ENCODE data around the gene SP8. TPM values are rescaled to one million over a fixed set of nuclear protein-coding genes. Genes with fewer than 3 reads are reported as not detected.

The SP8 gene
- total RNA-seq, 1 donor from 2014 or later = not detected

DNA sequence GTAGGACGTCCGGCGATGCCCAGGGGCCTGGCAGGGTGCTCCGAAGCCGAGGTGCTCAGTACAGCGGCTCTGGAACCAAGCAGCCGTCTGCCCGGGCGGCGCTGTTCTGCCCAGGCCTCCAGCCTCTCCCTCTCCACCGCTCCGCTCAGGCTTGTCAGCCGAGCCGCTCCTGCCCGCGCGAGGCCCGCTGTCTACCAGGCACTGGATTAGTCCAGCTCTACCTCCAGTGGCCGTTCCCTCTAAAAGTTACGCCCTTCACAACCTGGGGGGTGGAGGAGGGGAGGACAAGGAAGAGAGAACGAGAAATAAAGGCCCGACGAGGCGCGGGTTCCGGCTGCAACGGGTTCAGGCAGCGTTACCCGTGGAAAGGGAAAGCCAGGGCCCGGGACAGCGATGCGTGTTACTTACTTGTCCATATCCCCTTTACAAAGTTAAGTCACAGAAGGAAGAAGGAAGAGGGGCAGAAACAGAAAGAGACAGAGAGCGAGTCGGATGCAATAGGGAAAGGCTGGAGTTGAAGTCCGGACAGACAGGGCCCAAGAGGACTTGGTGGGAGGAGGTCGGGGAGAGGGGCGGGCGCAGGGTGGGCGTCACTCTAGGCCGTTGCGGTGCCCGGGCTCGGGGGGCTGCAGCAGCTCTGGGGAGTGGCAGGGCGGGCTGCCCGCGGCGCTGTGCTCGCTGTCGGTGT is 2.8 kb downstream of the SP8 start:
- Histone ChIP-seq H3K27me3 (peaks cover 95% of the 10 kb centered on the region), H3K36me3 (no peaks in the 10 kb centered on the region), H3K4me3 (peak overlapping the region; percentile 15), H3K9me3 (no peaks in the 10 kb centered on the region), H3K4me1 (peaks cover 17% of the 10 kb centered on the region), H3K27ac (no peak overlapping the region)
- TF ChIP-seq, protein P1, sequence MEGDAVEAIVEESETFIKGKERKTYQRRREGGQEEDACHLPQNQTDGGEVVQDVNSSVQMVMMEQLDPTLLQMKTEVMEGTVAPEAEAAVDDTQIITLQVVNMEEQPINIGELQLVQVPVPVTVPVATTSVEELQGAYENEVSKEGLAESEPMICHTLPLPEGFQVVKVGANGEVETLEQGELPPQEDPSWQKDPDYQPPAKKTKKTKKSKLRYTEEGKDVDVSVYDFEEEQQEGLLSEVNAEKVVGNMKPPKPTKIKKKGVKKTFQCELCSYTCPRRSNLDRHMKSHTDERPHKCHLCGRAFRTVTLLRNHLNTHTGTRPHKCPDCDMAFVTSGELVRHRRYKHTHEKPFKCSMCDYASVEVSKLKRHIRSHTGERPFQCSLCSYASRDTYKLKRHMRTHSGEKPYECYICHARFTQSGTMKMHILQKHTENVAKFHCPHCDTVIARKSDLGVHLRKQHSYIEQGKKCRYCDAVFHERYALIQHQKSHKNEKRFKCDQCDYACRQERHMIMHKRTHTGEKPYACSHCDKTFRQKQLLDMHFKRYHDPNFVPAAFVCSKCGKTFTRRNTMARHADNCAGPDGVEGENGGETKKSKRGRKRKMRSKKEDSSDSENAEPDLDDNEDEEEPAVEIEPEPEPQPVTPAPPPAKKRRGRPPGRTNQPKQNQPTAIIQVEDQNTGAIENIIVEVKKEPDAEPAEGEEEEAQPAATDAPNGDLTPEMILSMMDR (IDR thresholded peaks at IDR 0.05) = no peak
- no peak for DNase-seq
- ATAC-seq = peak; percentile 75
- intact Hi-C loops (cut with DNase I) = no loop called here

DNA sequence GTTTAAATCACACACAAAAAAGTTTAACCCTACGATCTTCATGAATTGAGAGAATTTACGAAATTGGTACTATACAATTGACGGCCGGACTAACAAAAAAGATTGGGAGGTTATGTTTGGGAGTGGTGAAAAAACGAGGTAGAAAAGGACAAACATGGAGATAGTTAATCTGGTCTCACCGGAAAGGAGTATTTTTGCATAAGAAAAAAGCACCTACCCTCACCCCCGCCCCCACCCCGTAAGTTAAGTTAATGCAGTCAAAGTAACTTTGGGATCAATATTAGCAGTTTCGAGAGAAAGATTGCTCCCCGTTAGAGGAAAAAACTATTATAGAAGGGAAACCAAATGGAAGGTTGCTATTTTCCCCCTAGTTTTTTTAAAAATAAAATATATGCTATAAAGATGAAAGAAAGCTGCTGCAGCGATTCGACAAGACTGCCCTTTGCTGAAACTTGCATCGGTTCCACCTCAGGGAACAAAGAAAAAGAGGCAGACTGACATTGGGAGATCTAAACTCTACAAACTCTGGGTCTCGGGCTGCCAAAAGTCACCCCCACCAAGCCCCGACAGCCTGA is 3.5 kb downstream of the SP8 start:
- H3K27ac ChIP-seq = no peak overlapping the region
- no peaks in the 10 kb centered on the region for H3K36me3 ChIP-seq
- no peak overlapping the region for H3K4me3 ChIP-seq
- TF ChIP-seq, protein P1 (IDR thresholded peaks at IDR 0.05) = no peak
- peaks cover 95% of the 10 kb centered on the region for H3K27me3 ChIP-seq
- no peak for DNase-seq
- no peak for ATAC-seq
- peaks cover 20% of the 10 kb centered on the region for H3K4me1 ChIP-seq
- intact Hi-C loops (cut with DNase I) = no loop called here
- no peaks in the 10 kb centered on the region for H3K9me3 ChIP-seq

DNA sequence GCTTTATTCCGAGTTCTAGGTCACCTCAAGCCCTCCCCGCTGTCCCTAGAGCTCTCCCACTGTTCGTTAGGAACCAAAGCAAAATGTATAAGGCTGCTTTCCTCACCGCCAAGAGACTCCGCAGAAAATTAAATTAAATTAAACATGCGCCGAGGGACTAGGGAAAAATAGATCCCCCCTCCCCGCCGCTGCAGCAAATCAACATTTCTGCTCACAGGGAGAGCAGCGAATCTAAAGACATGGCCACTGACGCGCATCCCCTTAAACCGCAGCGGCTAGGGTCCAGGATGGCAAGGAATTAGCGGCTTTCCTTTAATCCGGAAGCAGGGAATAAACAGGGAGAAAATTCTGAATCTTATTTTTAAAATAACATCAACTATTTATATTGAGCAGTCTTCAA is 7.6 kb downstream of the SP8 start:
- Histone ChIP-seq H3K4me1 (peaks cover 7% of the 10 kb centered on the region), H3K27me3 (peaks cover 97% of the 10 kb centered on the region), H3K27ac (no peak overlapping the region), H3K4me3 (no peak overlapping the region), H3K36me3 (no peaks in the 10 kb centered on the region), H3K9me3 (no peaks in the 10 kb centered on the region)
- ATAC-seq = no peak
- TF ChIP-seq, protein P1 (IDR thresholded peaks at IDR 0.05) = no peak
- intact Hi-C loops (cut with DNase I) = no loop called here
- DNase-seq = no peak

DNA sequence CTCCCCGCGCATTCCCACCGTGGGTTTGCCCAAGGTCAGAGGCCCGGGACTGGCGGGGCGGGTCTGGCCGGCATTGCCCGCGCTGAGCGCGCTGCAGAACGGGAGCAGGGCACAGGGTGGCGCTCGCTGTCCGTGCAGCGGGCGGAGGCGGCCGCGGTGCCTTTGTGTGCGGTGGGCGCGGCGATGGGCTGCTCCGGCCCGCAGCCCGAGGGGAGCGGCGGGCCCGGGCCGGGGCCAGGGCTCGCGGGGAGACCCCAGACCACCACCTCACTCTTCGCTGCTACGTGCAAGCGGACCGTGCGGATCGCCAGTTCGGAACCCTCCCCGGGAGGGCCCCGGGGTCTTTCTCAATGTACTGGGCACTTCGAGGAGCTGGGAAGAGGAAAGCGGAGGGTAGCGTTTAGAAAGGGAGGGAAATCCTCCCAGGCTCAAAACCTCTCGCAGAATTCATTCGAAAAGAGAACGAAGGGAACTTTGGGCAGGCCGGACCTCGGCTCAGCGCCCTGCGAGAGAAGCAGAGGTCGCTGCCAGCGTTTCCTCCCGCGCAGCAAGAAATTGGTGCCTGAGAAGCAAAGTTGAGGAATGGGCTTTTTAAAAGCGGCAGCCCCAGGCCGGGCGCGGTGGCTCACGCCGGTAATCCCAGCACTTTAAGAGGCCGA is 8.5 kb downstream of the SP8 start:
- peak; percentile 95 for ATAC-seq
- Histone ChIP-seq H3K27me3 (peaks cover 97% of the 10 kb centered on the region), H3K9me3 (no peaks in the 10 kb centered on the region), H3K27ac (no peak overlapping the region), H3K4me1 (peaks cover 7% of the 10 kb centered on the region), H3K36me3 (no peaks in the 10 kb centered on the region), H3K4me3 (peak overlapping the region; percentile 19)
- DNase-seq = peak; percentile 74
- TF ChIP-seq, protein P1 (IDR thresholded peaks at IDR 0.05) = peak; percentile 57
- intact Hi-C loops (cut with DNase I) = no loop called here

DNA sequence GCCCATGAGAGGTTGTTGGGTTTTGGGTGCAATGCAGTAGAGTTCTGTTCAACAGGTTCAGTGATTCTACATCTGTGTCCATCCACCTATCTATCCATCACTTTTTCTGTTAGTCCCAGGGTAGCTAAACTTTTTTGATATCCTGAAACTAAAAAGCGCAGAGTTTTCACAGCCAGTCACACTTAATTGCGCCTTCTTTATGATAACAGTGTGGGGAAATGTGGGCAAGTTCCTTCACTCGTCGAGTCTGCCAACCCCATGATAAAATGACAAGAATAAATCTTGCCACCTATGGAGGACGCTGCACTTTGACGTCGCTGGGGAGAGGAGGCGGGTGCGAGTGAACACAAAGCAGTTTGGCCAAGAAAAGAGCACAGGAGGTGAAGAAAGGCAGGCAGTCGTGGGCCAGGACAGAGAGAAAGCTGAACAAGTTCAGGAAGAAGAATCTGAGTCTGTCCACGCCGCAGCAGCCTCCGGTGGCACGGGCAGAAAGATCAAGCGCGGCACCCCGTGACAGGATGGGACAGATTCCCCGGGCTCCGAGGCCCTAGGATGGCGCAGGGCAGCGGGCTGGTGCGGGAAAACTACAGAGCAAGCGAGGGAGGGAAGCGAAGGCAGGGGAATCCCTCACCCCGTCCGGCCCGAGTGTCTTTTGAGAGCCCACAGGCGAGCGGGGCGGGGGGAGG is 9.2 kb downstream of the SP8 start:
- Histone ChIP-seq H3K9me3 (no peaks in the 10 kb centered on the region), H3K4me1 (peaks cover 7% of the 10 kb centered on the region), H3K36me3 (no peaks in the 10 kb centered on the region), H3K4me3 (no peak overlapping the region), H3K27ac (no peak overlapping the region), H3K27me3 (peaks cover 97% of the 10 kb centered on the region)
- intact Hi-C loops (cut with DNase I) = no loop called here
- ATAC-seq (peak; percentile 63), DNase-seq (no peak)
- TF ChIP-seq, protein P1 (IDR thresholded peaks at IDR 0.05) = no peak

Measured in upper lobe of right lung (tissue), 1 donor.